Stimulated activated CD8-positive, alpha-beta memory T cell treated with anti-CD3 and anti-CD28 coated beads, Interleukin-7, amount 100 ng/mL, for 48 hours (primary cell): ENCODE results near the gene HS3ST5.
"Not testable (repeated sequence)": the region's sequence is repeated elsewhere in the genome, so short reads cannot be mapped to it uniquely, and the experiment has no call there.

Source experiments
- DNase-seq, 2 donors: peaks; one replicate each; pipeline ENCODE4 v3.0.0-alpha.2; 2020; ENCODE audit warnings: low read depth in 1 of 2; ENCODE audit errors: extremely low read depth in 1 of 2

HS3ST5 gene

DNA sequence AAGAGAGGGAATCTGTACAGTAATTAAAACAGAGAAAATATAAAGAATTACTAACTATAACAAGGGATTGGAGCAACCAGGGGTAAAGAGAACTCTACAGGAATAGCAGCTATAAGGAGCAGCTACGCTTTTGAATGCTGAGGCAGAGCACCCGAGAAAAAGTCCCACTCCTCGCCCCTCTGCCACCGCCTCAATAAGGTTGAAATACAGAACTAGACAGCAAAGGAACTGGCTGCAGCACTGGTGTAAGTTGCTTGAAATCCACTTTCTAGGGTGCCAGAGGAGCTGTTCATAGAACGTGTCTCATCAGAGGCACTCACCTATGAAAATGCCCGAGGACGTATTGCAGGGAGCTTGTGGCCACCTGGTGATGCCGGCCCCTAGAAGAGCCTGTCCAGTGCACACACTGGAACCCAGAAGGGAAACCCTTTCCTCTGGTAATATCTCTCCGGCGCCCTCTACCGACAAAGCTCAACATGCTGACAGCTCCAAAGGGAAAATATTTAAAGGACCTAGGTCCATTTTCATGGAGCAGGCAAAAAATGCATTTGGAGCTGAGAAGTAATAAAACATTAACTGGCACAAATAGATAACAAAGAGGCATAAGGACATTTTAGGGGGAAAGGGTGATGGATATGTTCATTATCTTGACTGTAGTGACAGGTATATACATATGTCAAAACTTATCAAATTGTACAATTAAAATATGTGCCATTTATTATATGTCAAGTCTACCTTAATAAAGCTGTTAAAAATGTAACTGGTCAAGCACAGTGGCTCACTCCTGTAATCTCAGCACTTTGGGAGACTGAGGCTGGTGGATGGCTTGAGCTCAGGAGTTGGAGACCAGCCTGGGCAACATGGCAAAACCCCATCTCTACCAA, 234.5 kb downstream of the HS3ST5 start:
- DNase-seq = peak in 1 of 2 donors; percentile 5

DNA sequence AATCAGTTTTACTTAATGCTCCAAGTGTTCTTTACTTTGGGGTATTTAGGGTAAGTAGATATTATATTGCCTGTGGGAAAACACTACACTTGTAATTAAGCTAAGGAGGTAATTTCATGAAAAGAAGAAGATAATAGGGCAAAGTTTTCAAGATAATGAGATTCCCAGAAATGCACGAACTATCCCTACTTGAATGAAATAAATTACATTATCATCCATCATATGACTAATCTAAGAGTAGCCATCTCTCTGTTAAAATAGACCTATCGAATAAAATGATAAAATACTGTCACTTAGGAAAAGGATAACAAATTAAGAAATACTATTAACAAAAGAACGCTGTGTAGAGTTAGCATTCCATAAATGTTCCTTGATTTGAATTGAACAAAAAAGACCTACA, 236.8 kb downstream of the HS3ST5 start:
- DNase-seq = no peak

DNA sequence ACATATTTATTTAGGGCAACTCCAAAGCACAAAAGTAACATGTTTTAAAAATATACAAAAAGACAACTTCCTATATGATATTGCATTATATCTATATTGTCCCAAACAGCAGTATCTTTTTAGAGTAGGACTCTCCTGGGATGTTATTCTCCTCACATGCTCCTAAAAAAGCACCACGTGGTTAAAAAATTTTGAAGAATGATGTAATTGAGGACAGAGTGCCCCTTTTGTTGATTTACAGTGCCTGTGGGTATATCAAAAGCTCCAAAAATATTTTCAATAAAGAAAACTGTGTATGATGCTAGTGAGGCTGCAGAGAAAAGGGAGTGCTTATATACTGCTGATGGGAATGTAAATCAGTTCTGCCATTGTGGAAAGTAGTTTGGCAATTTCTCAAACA, 241.6 kb downstream of the HS3ST5 start:
- DNase-seq = no peak

DNA sequence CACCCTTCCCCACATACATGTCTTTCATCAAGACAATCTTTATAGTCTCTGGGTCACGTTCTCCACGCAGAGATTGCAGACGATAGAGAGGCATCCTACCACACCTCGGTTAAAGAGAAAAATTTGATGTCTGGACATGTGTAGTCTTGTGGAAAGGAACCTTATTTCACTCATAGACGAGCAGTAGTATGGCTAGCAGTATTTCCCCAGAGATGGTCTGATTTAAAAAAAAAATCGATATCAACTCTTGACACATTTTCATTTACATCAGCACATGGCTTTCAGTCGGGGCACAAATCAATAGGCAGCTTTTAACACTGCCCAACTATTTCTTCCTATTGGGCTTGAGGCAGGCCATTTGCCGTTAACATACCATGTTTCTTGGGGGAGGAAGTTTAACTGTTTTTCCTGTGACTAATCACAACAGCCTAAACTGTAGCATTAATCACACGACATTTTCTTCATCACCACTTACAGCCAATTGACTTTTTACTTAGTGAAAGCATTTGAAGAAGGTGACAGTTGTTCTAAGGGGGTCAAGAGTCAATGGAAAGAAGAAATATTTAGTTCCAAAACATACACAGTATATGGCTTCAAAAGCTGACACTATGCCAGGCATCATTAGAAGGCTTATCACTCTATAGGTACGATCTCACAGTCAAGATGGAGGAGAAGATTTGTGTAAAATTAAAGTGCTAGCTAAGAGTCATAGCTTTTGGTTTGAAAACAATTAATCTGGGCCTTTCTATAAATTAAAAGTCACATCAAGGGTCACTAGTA, 242.4 kb downstream of the HS3ST5 start:
- no peak for DNase-seq

DNA sequence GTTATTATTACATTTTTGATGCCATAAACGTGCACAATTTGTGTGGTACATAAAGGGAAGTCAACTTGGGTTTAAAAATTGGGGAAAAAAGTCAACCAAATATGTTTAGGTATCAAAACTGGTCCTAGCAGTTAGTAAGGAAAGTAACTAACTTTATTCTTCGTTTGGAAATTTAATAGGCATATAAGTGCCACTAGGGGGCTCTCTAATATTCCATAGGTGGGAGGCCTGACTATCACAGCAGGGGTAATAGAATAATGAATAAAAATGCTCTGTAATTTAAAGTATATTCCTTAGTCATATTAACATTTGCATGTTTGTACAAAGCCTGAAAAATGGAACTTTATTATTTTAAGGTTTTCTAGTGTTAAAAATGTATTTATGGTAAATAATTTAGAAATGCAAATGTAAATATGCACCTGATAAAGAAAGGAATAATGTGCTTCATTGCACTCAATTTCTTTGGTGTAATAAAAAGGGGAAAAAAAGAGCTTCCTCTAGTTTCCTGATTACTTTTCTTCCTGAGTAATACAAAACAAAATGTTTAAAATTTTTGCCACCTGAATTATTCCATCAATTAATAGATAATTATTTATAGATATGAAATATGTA, 246.2 kb downstream of the HS3ST5 start:
- DNase-seq = no peak

DNA sequence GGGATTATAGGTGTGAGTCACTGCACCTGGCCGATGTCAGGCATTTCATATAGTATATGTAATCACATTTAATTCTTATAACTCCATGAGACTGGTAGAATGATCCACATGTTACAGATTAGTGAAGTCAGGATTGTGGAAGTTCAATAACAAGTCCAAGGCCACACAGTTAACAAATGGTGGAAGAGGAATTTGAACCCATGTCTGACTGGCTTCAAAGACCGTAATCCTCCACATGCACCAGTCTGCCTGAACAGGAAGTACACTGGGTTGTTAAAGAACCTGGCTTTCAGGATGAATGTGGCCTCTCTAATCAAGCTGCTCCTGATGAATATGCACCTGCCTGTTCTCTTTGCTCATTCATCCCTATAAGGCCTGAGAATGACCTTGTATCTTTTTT, 249.9 kb downstream of the HS3ST5 start:
- no peak for DNase-seq

DNA sequence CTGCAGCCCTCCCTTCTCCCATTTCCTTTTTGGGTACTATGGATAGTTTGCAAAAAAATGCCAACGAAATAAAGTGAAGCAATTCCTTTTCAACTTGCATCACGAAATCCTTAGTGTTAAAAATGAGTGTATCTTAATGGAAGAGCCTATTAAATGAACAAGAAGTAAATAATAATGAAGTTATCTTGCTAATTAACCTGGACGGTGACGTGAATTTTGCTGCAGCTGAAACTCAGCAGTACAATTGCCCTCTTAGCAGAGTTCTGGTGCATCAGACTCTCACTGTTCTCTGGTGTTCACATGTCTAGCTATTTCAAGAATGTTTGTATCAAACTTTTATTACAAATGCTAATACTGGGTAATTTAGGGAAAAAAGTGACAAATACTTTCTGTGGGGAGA, 252.2 kb downstream of the HS3ST5 start:
- DNase-seq = no peak

DNA sequence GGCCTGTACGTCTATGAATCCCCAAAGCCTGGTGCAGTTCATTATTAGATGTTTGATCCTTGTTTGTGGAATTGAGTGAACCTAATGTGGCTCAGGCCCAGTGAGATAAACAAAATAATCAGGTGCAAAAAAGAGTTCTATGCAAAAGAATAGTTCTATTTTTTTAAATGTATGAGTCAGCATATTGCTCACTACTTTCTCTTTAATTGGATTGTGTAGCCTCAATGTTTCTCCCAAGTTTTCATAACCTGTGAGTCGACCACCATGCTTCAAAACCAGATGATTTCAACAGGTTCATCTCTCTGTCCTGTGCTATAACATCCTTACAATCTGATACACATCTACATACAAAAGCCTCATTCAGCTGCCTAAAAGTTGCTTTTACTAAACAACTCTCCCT, 255.3 kb downstream of the HS3ST5 start:
- no peak for DNase-seq

DNA sequence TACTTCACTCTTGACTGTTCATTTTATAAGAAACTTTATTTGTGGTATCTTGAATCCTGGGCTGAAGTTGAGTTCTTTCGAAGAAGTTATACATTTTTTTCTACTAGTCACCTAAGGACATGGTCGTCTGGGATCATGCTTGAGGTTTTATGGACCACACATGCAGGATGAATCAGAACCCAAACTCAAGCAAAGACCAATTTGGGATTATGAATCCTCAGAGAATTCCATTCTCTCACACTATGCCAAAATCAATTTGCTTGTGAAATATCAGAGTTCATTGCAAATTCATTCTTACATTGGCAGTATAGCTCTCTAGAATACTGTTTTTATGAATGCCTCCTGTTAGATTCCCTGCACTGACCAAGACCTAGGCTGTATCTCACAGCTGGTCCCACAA, 257.6 kb downstream of the HS3ST5 start:
- DNase-seq = no peak

DNA sequence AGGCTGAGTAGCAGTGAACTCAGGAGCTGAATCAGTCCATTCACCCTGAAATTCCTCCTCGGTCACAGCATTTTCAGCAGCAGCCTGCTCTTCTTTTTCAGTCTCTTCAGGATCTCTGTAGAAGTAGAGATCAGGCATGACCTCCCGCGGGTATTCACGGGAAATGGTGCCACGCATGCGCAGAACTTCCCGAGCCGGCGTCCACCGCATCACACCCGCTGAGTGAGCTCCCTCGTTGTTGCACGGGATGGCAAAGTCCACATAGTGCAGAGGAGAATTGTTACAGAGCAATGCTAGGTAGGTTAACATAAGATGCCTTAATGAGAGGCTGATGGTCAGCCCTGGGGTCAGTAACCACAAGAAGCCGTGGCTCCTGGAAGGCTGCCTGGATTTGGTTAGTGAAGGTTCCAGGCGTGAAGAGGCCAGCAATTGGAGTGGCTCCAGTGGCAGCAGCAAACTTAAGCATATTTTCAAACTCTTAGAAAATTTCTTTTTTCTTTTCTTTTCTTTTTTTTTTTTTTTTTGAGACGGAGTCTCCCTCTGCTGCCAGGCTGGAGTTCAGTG, 258.4 kb downstream of the HS3ST5 start:
- no peak for DNase-seq

DNA sequence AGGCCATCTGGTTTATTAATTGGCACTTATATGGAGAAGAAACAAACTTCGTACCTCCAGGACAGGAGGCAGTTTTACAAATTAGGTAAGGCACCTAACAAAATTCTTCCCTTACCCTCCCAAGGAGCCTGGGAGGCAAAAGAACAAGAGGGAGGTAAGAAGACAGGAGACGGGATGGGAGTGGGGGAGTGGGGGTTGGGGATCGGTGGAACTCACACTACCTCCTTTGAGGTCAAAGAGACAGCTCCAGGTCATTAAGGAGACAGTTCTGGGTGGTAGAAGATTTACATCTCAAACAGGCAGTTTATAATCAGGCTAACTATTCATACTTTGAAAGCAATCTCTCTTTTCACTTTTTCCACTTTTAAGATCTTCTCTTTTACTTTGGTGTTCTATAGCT, 259.6 kb downstream of the HS3ST5 start:
- no peak for DNase-seq

DNA sequence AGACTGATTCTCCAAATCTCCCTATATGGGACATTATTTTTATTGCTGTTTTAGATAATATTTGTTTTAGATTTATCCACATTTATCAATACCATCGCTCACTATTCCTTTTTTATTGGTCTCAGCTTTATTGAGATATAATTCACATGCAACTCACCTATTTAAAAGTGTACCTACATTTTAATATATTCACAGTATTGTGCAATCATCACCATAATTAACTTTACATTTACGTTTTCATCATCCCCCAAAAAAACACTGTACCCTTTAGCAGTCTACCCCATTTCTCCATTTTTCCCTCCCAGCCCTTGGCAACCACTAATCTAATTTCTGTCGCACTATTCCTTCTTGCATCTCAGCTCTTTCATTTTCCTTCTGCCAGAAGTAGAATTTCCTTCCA, 261.1 kb downstream of the HS3ST5 start:
- DNase-seq = no peak

DNA sequence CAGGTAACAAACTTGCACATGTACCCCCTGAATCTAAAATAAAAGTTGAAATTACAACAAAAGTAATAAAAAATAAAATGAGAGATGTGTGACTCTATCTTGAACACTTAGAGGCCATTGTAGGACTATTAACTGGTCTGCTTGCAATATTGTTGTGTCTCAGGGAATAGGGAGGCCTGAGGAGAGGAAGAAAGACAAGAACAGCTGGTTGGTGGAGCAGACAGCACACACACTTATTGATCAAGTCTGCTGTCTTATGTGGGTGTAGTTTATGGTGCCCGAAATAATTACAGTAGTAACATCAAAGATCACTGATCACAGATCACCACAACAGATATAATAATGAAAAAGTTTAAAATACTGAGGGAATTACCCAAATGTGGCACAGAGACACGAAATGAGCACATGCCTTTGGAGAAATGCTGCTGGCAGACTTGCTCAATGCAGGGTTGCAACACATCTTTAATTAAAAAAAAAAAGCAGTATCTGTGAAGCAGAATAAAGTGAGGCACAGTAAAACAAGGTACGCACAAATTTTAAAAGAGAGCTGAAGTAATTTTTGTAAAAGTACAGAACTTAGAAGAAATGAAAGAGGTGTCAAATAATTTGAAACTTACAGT, 261.8 kb downstream of the HS3ST5 start:
- DNase-seq = no peak

DNA sequence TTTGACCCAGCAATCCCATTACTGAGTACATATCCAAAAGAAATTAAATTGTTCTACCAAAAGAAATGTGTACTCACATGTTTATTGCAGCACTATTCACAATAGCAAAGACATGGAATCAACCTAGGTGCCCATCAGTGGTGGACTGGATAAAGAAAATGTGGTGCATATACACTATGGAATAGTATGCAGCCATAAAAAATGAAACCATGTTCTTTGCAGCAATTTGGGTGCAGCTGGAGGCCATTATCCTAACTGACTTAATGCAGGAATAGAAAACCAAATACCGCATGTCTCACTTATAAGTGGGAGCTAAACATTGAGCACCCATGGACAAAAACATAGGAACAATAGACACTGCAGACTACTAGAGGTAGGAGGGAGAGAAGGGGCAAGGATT, 262.4 kb downstream of the HS3ST5 start:
- not testable (repeated sequence) for DNase-seq

DNA sequence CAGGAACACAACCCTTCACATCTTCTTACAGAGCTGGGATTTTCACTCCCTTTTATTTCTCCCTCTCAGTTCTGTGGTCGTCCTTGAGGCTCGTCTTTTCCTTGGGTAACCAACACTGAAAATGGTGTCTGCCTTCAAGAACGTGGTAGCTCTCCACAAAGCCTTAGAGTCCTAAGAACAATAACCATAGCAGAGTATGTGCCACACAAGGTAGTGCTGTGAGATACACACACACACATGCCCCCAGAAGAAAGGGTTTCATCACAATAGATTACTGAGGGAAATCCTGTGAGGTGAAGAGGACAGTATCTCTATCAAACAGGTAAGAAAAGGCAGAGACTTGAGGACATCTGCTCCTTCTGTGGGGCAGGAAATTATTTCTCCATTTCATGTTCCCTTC, 267.0 kb downstream of the HS3ST5 start:
- no peak for DNase-seq

DNA sequence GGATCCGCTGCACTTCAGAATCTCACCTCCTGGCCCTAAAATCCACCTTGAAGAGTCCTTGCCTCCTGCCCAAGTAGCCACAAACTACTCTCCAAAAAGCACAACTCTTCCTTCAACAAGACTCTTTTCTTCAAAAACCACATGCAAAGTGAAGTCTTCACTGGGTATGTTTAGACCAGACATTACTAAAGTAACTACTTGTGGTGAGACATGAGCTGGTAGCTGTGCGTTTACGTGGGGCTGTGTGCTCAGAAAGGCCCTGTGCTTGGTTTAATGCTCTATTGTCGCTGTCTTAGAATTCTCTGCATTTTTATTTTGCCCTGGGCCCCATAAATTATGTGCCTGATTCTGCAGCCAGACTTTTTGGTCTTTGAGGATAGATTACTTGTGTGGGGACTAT, 267.5 kb downstream of the HS3ST5 start:
- DNase-seq = no peak

DNA sequence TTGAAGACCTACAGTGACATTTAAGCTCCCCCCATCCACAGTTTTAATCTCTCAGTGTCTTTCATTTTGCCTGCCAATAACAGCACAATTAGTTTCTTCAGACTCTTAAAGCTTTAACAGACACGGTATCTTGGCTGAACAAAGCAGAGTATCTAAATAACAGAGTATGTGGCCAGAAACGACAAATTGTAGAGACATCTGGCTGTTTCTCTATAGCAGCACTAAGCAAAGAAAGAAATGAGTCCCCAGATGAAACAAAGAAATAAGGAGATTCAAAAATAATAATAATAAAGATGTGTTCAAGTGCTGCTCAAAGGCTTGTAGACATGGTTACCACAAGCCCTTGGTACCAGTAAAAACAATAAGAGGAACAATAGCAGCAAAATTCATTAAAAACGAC, 274.1 kb downstream of the HS3ST5 start:
- DNase-seq = no peak

DNA sequence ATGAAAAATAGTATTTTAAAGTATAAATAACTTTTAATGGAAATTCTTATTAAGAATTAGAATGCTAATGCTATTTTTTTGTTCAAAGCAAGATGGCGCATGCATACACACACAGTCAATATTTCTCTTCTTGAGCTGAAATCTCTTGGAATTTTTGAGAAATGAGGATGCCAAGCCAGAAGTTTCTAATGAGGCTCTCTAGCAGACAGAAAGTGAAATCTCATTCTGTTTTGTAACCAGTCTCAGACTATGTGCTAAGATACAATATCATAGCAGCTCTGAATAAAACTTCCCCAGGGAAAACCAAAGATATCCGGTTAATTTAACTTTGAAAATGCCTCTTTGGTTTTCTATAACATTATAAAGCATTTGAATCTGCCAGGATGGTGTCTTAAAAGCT, 274.7 kb downstream of the HS3ST5 start:
- no peak for DNase-seq

DNA sequence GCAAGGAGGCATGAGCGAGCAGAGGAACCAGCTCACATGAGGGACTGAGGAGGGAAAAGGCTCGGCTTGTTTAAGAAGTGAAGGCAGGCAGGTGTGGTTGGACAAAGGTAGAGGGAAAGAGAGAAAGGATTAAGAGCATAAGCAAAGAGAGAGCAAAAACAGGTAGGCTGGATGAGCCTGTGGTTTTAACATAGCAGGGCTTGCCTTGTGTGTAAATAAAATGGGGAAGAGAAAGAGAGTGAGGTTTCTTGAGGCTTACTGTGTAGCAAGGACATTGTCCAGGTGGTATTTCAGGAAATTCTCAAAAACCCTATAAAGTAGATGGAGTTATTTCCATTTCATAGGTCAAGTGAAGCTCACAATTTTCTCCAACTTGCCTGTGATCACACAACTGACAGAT, 278.0 kb downstream of the HS3ST5 start:
- DNase-seq = no peak

DNA sequence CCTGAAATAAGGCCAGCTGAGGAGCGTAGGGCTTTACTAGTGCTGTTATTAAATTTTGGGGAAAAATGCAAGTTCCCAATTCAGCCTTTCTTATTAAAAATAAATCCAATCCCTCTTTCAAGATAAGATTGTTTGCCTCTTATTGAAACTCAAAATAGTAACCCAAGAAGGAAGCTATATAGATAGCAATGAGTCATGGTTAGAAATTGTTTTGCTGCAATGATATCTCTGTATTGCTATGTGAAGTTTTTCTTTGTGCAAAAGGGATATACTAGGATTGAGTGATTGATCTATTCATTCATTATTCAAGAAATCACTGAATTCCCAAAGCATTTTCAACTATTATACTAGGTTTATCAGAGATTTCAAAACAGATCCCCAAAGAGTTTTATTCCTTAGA, 278.9 kb downstream of the HS3ST5 start:
- DNase-seq = no peak

DNA sequence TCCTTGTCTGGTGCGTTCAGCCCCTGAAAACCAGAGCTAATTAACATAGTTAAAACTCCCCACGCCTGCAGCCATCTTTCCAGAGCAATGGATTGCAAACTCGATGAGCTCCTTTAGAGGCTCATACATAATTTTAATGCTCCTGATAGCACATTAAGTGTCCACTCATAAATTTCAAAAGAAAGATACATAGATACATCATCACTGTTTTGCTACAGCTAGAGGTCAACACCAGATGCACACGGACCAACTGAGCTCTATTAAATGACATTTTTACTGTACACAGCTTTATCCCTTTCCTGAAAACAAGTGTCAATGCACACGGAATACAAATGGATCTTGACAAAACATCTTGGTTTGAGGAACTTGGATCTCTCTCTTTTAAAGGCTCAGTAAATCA, 280.6 kb downstream of the HS3ST5 start:
- DNase-seq = no peak
